AG08395 (cell line): ENCODE results near the gene SEMA4D.

Source experiments
- DNase-seq: peaks from one replicate; pipeline ENCODE4 v3.0.0; 2012; ENCODE audit warnings: mixed read lengths, low spot score

The SEMA4D gene

GRCh38 chr9:89500008-89500407 lies 2.1 kb upstream of the SEMA4D start:
- no peak for DNase-seq

GRCh38 chr9:89498852-89499480 lies 1.1 kb upstream of the SEMA4D start:
- DNase-seq = no peak

- no peak for DNase-seq
Observed at GRCh38 chr9:89497257-89497963, 503 bp downstream of the SEMA4D start.

- no peak for DNase-seq
Observed at GRCh38 chr9:89496645-89497256, 1.2 kb downstream of the SEMA4D start.

GRCh38 chr9:89495824-89496560 lies 1.9 kb downstream of the SEMA4D start:
- no peak for DNase-seq

GRCh38 chr9:89494199-89494598 lies 3.7 kb downstream of the SEMA4D start:
- no peak for DNase-seq

- DNase-seq = no peak
Observed at GRCh38 chr9:89493671-89494070, 4.2 kb downstream of the SEMA4D start.

- DNase-seq = no peak
Observed at GRCh38 chr9:89493181-89493580, 4.7 kb downstream of the SEMA4D start.

GRCh38 chr9:89492586-89492985 lies 5.3 kb downstream of the SEMA4D start:
- DNase-seq = no peak

GRCh38 chr9:89491694-89492093 lies 6.2 kb downstream of the SEMA4D start:
- DNase-seq = no peak

- DNase-seq = no peak
Observed at GRCh38 chr9:89489548-89490530, 8.1 kb downstream of the SEMA4D start.

- DNase-seq = no peak
Observed at GRCh38 chr9:89488936-89489335, 9.0 kb downstream of the SEMA4D start.

GRCh38 chr9:89488131-89488530 lies 9.8 kb downstream of the SEMA4D start:
- no peak for DNase-seq

GRCh38 chr9:89486681-89487080 lies 11.2 kb downstream of the SEMA4D start:
- no peak for DNase-seq

- DNase-seq = no peak
Observed at GRCh38 chr9:89484475-89485404, 13.2 kb downstream of the SEMA4D start.

GRCh38 chr9:89483592-89484474 lies 14.1 kb downstream of the SEMA4D start:
- DNase-seq = no peak

GRCh38 chr9:89482901-89483361 lies 15.0 kb downstream of the SEMA4D start:
- no peak for DNase-seq

- no peak for DNase-seq
Observed at GRCh38 chr9:89482056-89482851, 15.7 kb downstream of the SEMA4D start.
